GM19043 (cell line): ENCODE measurements around the gene SLC49A4.

Experiments used
- ATAC-seq: cut with Tn5 transposase; IDR thresholded peaks from one replicate; pipeline ENCODE4 v1.9.1; 2021; ENCODE audit warnings: low read depth; ENCODE audit not compliant: unreplicated experiment

Gene SLC49A4

GRCh38 chr3:122898298-122898697, 103.4 kb downstream of the SLC49A4 start:
- ATAC-seq = no peak

GRCh38 chr3:122902326-122902725, 107.5 kb downstream of the SLC49A4 start:
- ATAC-seq = no peak

- no peak for ATAC-seq
Measured at GRCh38 chr3:122903171-122903570, 108.3 kb downstream of the SLC49A4 start.

- ATAC-seq = no peak
Measured at GRCh38 chr3:122907471-122907870, 112.6 kb downstream of the SLC49A4 start.

GRCh38 chr3:122908251-122908650, 113.4 kb downstream of the SLC49A4 start:
- ATAC-seq = no peak

GRCh38 chr3:122911901-122912300, 117.0 kb downstream of the SLC49A4 start:
- no peak for ATAC-seq

GRCh38 chr3:122912772-122913538, 118.1 kb downstream of the SLC49A4 start:
- no peak for ATAC-seq

- no peak for ATAC-seq
Measured at GRCh38 chr3:122913539-122914100, 118.8 kb downstream of the SLC49A4 start.

- ATAC-seq = no peak
Measured at GRCh38 chr3:122915300-122916055, 120.6 kb downstream of the SLC49A4 start.

- no peak for ATAC-seq
Measured at GRCh38 chr3:122916084-122916483, 121.2 kb downstream of the SLC49A4 start.

- no peak for ATAC-seq
Measured at GRCh38 chr3:122916580-122916979, 121.7 kb downstream of the SLC49A4 start.

GRCh38 chr3:122917412-122917811, 122.5 kb downstream of the SLC49A4 start:
- no peak for ATAC-seq

- no peak for ATAC-seq
Measured at GRCh38 chr3:122918576-122919290, 123.9 kb downstream of the SLC49A4 start.

GRCh38 chr3:122919291-122919610, 124.4 kb downstream of the SLC49A4 start:
- no peak for ATAC-seq

GRCh38 chr3:122920986-122921385, 126.1 kb downstream of the SLC49A4 start:
- ATAC-seq = no peak

- ATAC-seq = no peak
Measured at GRCh38 chr3:122921791-122922651, 127.2 kb downstream of the SLC49A4 start.

- no peak for ATAC-seq
Measured at GRCh38 chr3:122923611-122924010, 128.7 kb downstream of the SLC49A4 start.

GRCh38 chr3:122924056-122924455, 129.2 kb downstream of the SLC49A4 start:
- no peak for ATAC-seq

- ATAC-seq = no peak
Measured at GRCh38 chr3:122925756-122926155, 130.9 kb downstream of the SLC49A4 start.

- ATAC-seq = no peak
Measured at GRCh38 chr3:122926322-122926721, 131.5 kb downstream of the SLC49A4 start.
